NCI-H460 (cell line): ENCODE measurements around the gene TMSB4Y. TPM values are rescaled to one million over a fixed set of nuclear protein-coding genes. Genes with fewer than 3 reads are reported as not detected.
A peak's percentile ranks its signal among the peaks of the same experiment; 100 is the strongest.

Experiments
- DNase-seq: peaks from one replicate; pipeline ENCODE4 v3.0.0-alpha.2; 2016; ENCODE audit warnings: low read depth; ENCODE audit errors: extremely low read depth
- polyA plus RNA-seq: library from polyadenylated mRNA; depleted of rRNA; stranded (reverse); fragments of >200 nt; gene quantifications from 2 replicates; pipeline ENCODE4 v1.2.3, GENCODE V29; 2014; cell fraction: nucleus; rRNA removed
- total RNA-seq: library from RNA; depleted of rRNA; stranded (reverse); fragments of >200 nt; shearing (Covaris generic); gene quantifications from 2 replicates; pipeline ENCODE4 v1.2.3, GENCODE V29; 2014; rRNA removed

Gene TMSB4Y
- total RNA-seq, result 0.84 and 0.87 TPM in 2 replicates
- 0.25 and 2.1 TPM in 2 replicates for polyA plus RNA-seq

- DNase-seq, result peak; percentile 78
Observed at GRCh38 chrY:13703568-13703968, at the start of gene TMSB4Y. TMSB4Y (plus strand) TSS chrY:13703899.

DNA sequence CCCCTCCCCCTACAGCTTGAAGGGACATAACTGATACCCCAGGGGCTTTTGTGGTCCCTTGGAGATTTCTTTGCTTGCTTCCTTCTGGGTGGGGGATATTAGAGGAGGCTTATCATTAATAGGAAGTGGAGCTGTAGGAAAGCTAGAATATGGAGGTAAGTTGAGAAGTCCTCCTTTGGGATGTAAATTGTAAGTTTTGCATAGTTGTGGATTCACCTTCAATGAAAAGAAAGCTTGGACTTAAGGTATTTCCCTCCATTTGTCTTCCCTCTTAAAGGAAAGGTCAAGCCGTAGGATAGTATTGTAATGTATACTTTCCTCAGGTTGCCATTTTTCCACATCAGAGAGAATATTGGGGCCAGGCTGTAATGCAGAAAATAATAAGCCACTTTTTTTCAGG lies 39.5 kb upstream of the TMSB4Y start:
- no peak for DNase-seq

- DNase-seq, result no peak
Observed at GRCh38 chrY:13671122-13671521, 32.6 kb upstream of the TMSB4Y start.

- no peak for DNase-seq
Observed at GRCh38 chrY:13702276-13702675, 1.4 kb upstream of the TMSB4Y start.

DNA sequence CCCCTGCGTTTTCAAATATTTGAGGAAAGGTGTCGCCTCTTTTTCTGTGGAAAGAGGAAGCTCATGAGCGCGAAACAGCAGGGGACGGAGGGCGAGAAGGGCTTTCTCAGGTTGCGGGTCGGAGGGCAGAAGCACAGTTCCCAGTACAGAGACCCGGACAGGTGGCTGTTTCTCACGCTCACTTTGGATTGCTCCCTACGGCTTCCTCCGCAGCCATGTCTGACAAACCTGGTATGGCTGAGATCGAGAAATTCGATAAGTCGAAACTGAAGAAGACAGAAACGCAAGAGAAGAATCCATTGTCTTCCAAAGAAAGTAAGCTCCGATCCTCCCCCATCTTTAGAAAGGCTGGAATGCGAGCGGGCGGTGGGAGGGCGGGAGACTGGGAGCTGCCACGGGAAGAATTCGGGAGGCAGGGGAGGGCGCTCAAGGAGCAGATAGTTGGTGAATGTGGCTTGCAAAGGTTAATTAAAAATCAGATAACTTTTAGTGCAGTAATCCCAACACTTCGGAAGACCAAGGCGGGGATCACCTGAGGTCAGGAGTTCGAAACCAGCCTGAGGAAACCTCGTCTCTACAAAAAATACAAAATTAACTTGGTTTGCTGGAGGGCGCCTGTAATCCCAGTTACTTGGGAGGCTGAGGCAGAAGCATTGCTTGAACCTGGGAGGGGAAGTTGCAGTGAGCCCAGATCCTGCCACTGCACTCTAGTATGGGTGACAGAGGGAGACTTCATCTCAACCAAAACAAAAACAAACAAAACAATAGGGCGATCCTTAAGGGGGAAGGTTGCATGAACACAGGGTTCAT lies 627 bp downstream of the TMSB4Y start:
- DNase-seq, result peak; percentile 23

DNA sequence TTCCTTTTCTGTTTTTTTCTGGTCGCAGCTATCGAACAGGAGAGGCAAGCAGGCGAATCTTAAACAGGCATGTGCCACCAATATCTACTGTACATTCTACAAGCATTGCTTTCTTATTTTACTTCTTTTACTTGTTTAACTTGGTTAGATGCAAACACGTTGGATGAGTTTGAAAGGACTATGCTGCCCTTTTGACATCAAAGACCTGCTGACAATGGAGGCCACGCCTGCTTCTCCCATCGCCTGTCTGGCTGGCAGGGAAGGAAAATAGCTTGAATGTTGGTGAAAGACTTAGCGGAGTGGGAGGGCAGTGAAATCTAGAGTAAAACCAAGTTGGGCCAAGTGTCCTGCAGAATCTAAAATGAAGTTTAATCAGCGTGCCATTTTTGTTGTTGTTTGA lies 1.5 kb downstream of the TMSB4Y start:
- peak; percentile 11 for DNase-seq

DNA sequence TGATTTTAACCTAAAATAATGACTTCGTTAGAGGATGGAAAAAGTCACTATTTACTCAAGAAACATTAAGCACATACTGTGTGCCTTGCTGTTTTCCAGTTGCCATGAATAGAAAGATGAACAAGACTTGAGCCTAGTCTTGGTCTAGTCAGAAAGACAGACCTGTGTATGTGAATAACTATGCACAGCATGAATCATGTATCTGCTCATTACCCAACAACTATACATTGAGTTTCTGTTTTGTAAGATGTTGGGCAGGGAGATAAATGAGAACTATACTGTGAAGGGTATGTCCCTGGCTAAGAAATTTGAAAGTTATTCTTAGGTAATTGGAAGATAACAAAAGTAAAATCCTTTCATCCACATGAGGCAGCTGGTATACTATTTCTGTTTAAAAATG lies 4.3 kb downstream of the TMSB4Y start:
- DNase-seq, result no peak

DNA sequence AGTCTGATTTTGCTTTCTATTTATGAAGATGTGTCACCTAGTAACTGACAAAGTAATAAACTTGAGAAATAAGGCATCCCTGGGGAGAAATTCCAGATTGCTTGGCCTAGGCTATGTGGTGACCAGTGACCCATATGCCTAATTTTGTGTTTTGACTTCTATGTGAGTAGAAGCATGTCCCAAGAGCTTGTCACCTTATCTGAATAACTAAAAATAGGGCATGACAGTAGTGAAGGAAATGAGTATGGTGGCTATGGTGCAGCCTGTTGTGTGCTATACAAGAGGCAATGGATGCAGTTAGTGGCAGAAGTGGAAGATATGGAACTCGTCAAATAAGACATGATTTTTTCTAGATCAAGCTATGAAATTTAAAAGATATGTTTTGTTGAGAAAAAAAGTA lies 15.3 kb downstream of the TMSB4Y start:
- DNase-seq, result no peak

DNA sequence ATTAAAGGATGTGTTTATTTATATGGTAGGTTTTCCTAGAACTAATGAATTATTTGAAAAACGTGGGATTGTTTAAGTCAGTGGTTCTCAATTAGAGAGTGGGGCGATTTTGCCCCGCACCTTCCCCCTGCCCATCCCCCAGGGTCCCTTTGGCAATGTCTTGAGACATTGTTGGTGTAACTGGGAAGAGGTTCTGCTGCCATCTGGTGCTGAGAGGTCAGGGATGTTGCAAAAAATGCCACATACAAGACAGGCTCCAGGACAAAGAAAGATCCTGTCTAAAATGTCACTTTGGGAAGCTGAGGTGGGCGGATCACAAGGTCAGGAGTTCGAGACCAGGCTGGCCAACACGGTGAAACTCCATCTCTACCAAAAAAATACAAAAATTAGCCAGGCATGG lies 25.8 kb downstream of the TMSB4Y start:
- DNase-seq, result peak; percentile 30

GRCh38 chrY:13738618-13739017 lies 34.9 kb downstream of the TMSB4Y start:
- DNase-seq, result peak; percentile 18

GRCh38 chrY:13751289-13752071 lies 47.8 kb downstream of the TMSB4Y start:
- no peak for DNase-seq

DNA sequence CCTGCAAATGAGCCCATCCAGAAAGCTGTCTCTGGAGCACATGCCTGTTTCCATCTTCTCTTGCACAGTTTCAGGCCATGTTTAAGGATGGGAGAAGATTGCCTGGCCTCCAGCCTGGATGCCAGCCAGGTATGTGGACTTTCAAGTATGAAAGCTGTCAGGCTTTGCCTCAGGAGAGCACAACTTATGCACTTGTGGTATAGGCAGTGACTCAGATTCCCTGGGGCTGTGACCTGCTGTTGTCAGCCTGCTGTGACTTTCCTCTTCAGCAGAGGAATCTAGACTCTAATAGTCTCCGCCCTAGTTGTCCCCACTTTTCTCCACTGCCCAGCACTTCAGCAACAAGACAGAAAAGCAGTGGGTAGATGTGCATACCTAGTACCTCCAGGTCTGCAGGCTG lies 51.0 kb downstream of the TMSB4Y start:
- no peak for DNase-seq

Other genes with a start within 250 kb of the TMSB4Y start
- gene UTY, start 223.9 kb upstream of the TMSB4Y start, total RNA-seq, result 16.6 and 21.2 TPM in 2 replicates